DMS79 treated with DMSO at 0.1 percent for 48 hours (cell line): ENCODE data around the gene IL17C.
"Not testable (repeated sequence)": the region's sequence is repeated elsewhere in the genome, so short reads cannot be mapped to it uniquely, and the experiment has no call there.

Experiments used
- DNase-seq: peaks from one replicate; lab custom pipeline; 2025; lab: John Stamatoyannopoulos, UW

Gene IL17C

GRCh38 chr16:88658714-88659113 is 20.3 kb downstream of the IL17C start:
- DNase-seq: peak; percentile 9

- DNase-seq: no peak
Measured at GRCh38 chr16:88659160-88659559, 20.8 kb downstream of the IL17C start.

GRCh38 chr16:88661468-88661867 is 23.1 kb downstream of the IL17C start:
- DNase-seq: no peak

- no peak for DNase-seq
Measured at GRCh38 chr16:88662222-88662842, 24.0 kb downstream of the IL17C start.

- DNase-seq: peak; percentile 73
Measured at GRCh38 chr16:88662843-88663606, 24.7 kb downstream of the IL17C start, which contains the start of gene MVD. Gene MVD, minus strand, starts transcription at chr16:88663091. Its CDS starts 11 bp downstream, at chr16:88663080.

- DNase-seq: no peak
Measured at GRCh38 chr16:88665148-88665547, 26.8 kb downstream of the IL17C start.

GRCh38 chr16:88665570-88665969 is 27.2 kb downstream of the IL17C start:
- DNase-seq: no peak

- no peak for DNase-seq
Measured at GRCh38 chr16:88667461-88667860, 29.1 kb downstream of the IL17C start.

GRCh38 chr16:88669493-88669892 is 31.1 kb downstream of the IL17C start:
- DNase-seq: not testable (repeated sequence)

GRCh38 chr16:88669980-88670379 is 31.6 kb downstream of the IL17C start:
- no peak for DNase-seq

GRCh38 chr16:88671806-88672205 is 33.4 kb downstream of the IL17C start:
- no peak for DNase-seq

GRCh38 chr16:88672776-88673175 is 34.4 kb downstream of the IL17C start:
- no peak for DNase-seq

- no peak for DNase-seq
Measured at GRCh38 chr16:88673716-88674379, 35.5 kb downstream of the IL17C start.

- no peak for DNase-seq
Measured at GRCh38 chr16:88676502-88677242, 38.3 kb downstream of the IL17C start.

GRCh38 chr16:88677721-88678120 is 39.3 kb downstream of the IL17C start:
- DNase-seq: no peak

- no peak for DNase-seq
Measured at GRCh38 chr16:88678224-88678979, 40.0 kb downstream of the IL17C start.

GRCh38 chr16:88680554-88681083 is 42.2 kb downstream of the IL17C start:
- DNase-seq: no peak

- DNase-seq: no peak
Measured at GRCh38 chr16:88681084-88681680, 42.8 kb downstream of the IL17C start.

- no peak for DNase-seq
Measured at GRCh38 chr16:88681709-88682451, 43.5 kb downstream of the IL17C start.

GRCh38 chr16:88684569-88685155 is 46.3 kb downstream of the IL17C start:
- DNase-seq: no peak
